HG03135 (cell line): ENCODE data around the gene TAAR9.
A peak's percentile ranks its signal among the peaks of the same experiment; 100 is the strongest.
"Not testable (repeated sequence)": the region's sequence is repeated elsewhere in the genome, so short reads cannot be mapped to it uniquely, and the experiment has no call there.

Experiments used
- ATAC-seq: cut with Tn5 transposase; IDR thresholded peaks from one replicate; pipeline ENCODE4 v1.9.1; 2021; ENCODE audit warnings: mild to moderate bottlenecking, moderate library complexity; ENCODE audit not compliant: unreplicated experiment

Gene TAAR9

DNA sequence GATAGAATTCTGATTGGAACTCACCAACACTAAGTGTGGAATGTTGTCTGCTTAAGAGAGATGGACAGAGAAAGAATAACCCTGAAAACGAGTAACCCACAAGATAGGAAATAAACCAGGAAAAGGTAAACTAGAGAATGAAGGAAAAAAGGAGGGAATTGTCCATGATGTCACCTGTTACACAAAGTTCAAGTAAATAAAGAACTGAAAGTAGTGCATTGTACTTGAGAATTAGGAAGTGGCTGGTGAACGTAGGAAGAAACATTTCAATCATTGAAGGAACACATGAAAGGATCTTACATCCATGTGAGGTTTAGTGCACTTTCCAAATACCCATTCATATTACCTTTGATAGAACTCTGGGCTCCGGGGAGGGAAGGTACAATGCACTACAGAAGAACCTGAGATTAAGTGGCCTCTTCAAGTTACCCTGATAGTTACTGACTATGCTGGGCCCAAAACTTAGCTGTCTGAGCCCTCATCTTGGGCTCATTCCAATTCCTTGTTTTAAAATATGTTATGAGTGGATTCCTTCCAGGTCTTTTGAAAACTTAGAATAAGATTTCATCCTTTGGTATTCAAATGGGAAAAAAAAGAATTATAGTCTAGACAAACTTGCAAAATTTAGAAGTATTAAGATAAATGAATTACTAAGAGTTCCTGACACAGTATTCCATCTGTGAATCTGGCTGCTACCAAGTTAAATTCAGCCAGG, 24.1 kb upstream of the TAAR9 start:
- ATAC-seq = no peak

DNA sequence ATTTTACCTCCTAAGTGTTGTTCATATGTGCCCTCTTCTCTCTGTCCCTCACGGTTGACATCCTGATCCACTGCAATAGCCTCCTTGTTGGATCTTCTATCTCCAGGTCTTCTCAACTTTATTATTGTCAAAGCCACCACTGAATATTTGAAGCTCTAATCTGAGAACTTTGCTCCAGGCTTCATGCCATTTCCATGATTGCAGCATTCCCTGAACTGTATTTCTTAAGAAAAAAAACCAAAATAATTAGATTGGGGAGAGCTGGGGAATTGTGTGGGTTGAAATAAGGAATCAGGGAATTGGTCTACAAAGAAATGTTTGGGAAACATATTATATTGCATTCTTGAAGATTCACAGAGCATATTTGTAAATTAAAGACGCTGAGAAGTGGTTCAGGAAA, 22.7 kb upstream of the TAAR9 start:
- no peak for ATAC-seq

DNA sequence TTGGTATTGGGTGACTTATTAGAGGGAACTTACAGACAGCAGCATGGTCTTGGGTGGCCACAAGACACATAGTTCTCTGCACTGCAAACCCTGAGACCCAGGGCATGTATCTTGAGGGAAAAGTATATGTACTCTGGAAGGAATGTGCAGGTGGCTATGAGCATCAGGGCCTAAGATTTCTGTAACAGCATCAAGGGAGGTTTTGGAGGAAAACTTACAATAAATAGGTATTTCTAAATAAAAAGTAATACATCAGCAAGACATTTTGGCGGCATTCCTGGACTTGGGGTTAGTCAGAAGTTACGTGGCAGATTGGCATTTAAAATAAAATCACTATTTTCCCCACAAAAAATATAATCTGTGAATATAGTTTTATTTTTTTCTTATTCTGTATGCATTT, 17.1 kb upstream of the TAAR9 start:
- no peak for ATAC-seq

DNA sequence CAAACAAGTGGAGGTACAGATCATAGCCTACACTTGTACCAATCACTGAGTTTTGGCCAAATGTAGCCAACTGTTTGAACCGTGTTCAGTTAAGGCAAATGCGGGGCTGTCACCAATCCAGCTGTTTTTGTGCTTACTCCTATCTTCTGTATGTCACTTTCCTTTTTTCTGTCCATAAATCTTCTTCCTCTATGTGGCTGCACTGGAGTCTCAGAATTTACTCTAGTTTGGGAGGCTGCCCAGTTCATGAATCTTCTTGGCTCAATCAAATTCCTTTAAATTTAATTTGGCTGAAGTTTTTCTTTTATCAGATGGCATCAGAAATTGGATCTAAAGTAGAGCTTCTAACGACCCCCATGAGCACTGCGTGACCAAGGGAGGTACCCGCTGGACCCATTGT, 13.4 kb upstream of the TAAR9 start:
- no peak for ATAC-seq

DNA sequence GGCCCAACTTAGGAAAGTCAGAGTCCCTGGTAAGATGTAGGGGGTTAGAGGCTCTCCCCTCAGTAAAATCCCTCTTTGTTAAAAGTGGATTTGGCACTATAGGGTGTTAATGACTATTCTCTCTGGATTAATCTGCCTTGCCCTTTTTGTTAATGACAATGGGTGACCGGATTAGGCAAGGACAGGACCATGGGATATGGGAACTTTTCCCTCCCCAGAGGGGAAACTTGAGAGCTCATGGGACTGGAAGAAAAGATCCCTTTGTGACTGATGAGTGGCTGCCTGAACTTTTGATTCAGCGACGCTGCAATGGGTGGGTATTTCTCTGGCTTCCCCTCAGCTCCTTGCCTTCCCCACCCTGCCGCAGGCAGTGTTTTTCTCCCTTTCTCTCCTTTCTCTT, 12.2 kb upstream of the TAAR9 start:
- no peak for ATAC-seq

DNA sequence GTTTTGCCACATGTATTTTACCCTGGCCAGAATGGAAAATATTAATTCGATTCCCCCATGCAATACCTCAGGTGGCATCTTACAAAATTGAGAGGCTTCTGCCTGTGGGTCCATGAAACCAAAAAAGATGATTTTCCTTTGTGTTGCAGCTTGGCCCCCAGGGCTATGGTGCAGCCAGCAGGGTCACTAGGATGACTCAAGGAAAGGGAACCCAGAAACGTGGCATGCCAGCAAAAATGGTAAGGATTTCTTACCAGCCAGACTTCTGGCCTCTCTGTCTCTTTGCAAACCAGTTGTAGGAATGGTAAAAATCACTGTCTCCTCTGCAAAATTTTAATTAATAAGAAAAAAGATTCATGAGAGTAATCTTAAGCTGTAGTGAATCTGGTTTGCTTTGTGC, 11.6 kb upstream of the TAAR9 start:
- no peak for ATAC-seq

DNA sequence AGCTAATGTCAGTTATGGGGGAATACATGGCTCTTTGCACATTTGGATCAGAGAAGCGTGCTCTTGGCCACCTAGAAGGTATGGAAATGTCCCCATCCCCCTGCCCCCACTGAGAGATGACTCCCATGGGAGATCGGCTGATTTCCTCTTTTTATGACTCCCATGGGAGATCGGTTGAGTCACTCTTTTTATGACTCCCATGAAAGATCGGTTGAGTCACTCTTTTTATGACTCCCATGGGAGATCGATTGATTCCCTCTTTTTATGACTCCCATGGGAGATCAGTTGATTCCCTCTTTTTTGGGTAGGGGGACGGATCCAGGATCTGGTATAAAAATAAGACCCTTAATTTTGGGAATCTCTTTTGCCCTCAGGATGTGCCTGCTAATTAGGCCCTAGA, 10.3 kb upstream of the TAAR9 start:
- ATAC-seq = no peak

DNA sequence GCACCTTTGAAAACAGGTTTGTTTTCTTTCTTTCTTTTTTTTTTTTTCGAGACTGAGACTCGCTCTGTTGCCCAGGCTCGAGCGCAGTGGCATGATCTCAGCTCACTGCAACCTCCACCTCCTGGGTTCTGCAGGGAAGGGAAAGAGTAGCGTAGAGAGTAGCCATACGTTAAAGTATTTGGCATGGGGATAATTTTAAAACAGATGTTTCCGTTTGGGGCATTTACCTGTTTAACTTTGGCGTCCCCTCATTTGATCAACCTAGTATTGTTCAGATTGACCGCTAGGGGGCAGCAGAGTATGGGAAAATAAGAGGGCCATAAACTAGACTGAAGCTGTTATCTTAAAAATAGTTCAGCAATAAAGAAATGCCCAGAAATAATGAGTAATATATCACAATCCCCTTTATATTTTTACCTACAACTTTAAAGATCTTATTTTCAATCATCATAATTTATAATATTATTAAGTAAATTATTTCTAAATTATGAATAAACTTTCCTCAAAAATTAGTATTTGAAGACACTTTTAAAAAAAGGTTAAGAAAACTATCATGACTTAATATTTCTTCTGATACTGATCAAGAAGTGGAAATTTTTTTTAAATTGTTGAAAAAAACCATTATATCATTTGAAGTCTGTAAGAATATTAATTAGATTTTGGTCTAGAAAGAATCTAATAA, 7.6 kb upstream of the TAAR9 start:
- ATAC-seq = peak; percentile 91

DNA sequence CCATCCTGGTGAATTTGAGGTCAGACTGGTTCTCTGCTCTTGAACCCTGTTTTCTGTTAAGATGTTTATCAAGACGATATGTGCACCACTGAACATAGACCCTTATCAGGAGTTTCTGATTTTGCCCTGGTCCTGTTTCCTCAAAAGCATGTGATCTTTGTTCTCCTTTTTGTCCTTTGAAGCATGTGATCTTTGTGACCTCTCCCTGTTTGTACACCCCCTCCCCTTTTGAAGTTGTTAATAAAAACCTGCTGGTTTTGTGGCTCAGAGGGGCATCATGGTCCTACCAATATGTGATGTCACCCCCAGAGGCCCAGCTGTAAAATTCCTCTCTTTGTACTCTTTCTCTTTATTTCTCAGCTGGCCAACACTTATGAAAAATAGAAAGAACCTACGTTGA, 3.5 kb upstream of the TAAR9 start:
- ATAC-seq = not testable (repeated sequence)

DNA sequence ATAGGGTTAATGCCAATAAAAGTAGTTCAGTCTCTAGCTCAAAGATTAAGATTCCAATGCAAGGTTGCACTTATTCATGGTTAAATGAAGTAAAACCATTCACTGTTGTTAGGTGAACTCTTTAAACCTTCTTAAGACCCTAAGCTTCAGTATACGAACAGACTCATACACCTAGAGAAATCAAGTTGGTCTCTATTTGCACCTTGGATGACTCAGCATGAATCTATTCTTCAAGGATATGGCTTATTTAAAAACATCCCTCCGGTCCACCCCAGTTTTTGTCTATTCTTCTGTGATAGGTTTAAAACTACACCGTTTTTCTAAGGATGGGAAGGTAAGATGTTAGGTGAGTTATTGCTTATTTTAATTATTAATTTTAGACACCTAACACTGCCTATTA, 932 bp upstream of the TAAR9 start:
- no peak for ATAC-seq

DNA sequence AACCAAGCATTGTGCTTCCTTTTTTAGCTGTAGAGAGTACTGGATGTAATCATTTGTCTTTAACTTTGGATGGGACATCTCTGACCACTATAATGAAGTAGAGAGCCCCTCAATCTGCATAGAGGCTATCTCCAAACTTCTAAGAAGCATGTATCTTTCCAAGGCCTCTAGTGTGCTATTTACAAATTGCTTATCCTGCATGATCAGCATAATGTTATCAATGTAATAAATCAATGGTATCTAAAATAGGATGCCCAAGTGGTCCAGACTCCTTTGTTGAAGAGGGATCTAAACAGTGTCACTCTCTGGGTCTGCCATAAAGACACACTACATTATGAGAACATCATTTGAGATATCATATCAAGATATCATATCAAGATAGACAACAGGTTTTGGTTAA, 6.7 kb downstream of the TAAR9 start:
- no peak for ATAC-seq

DNA sequence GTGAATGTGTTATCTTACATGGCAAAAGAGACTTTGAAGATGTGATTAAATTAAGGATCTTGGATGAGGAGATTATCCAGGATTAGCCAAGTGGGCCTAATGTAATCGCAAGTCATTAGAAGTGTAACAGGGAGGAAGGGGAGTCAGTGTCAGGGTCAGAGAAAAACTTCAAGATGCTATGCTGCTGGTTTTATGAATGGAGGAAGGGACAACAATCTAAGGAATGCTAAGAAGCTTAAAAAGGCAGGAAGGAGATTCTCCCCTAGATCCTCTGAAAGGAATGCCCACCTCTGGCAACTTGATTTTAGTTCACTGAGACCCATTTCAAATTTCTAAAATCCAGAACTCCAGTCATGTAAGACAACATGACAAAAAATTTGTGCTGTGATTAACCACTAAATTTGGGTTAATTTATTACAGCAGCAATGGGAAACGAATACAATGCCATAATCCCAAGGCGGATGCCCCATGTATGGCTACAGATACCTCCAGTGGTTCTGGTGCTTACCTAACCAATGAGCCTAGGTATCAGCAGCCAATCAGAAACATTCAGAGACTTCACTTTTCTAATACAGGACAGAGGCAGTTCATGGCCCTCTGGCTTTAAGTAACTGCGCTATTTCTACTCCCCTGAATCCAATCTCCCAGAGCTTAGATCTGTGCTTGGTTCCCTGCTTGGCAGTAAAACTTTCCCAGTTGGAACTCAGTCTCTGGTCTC, 10.8 kb downstream of the TAAR9 start:
- ATAC-seq = no peak

DNA sequence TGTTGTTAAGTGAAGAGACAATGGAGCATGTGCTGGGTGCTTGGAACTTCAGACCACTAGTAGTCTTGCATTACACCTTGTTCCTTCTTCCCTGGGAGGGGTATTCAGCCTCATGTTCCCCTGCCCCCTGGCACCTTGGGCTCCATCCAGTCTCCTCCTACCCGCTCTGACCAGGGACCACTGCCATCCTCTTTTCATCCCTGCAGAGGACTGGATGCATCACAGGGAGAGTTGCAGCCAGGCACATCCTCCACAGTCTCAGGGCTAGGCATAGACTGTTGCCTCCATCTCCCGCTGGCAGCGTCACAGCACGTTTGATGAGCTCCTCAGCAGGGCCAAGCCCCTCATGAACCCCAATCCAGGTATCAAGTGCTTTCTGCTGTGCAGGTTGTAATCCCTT, 13.1 kb downstream of the TAAR9 start:
- no peak for ATAC-seq

DNA sequence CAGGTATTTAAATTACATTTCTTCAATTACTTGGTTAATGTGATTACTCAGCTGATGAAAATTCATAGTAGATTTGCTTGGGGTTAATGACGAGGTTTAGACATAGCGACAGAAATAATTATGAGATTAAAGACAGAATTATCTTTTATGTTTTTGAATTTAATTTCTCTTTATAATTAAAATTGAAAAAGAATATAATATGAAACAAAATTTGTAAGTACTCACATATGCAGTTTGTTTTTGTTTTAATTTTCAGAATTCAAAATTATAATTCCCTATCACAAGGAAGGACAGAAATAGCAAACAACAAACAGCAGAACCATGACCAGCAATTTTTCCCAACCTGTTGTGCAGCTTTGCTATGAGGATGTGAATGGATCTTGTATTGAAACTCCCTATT, 14.3 kb downstream of the TAAR9 start, which contains the start of gene TAAR8:
Gene TAAR8, plus strand, starts transcription at position 301 of the 400 bp plus-strand sequence. Its CDS starts 21 bp downstream, at position 322.
- ATAC-seq = no peak

DNA sequence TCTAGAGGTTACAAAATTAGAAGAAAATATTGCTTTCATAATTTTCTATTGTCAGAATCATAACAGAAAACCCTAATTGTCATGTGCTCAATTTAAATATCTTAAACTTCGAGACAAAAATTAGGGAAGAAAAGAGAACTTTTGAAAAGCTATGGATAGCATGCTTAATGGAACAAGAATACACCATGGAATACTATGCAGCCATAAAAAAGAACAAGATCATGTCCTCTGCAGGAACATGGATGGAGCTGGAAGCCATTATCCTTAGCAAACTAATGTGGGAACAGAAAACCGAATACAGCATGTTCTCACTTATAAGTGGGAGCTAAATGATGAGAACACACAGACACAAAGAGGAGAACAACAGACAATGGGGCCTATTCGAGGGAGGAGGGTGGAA, 22.0 kb downstream of the TAAR9 start:
- ATAC-seq = not testable (repeated sequence)

DNA sequence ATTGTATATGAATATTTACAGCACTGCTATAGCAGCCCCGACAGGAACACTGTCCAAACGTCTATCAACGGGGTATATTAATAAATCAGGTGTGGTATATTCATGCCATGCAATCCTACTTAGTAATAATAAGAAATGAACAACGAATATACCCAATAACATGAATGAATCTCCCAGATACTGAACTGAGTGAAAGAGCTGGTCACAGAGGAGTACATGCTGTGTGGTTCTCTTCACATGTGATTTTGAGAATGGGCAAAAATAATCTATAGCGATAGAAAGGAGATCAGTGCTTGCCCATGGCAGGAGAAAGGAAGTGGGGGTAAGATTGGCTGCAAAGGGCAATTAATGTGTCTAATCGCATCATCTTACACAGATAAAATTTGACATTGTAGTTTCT, 28.3 kb downstream of the TAAR9 start:
- no peak for ATAC-seq

DNA sequence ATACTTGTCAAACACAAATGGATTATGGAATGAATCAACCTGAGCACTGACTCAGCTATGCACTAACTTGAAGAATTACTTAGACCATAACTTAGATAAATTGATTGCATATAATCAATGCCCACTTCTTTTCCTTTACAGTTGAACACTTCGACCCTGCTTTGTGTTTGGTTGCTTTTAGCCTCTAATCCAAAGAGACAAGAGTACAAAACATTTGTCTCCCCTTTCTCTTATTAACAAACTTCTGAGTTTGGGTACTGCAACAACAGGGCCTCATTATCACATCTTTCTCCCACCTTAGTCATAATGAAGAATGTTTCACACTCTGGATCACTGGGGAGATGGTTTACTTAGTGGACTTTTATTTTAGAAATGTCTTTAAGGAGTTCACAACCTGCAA, 29.5 kb downstream of the TAAR9 start:
- no peak for ATAC-seq

DNA sequence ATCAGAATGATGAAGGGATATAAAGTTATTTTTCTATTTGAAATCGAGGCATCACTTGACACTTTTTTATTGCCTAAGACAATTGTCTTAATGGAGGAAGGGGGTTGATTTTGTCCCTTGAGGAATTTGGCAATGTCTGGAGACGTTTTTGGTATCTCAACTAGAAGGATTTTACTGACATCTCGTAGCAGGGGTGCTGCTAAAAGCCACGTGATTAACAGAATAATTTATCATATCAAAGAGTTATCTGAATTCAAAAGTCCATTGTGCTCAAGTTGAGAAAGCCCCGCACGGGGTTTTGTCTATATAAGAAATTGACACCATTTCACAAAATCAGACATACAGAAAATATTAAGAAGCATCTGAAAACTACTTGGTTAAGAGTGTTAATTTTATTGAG, 30.5 kb downstream of the TAAR9 start:
- no peak for ATAC-seq

DNA sequence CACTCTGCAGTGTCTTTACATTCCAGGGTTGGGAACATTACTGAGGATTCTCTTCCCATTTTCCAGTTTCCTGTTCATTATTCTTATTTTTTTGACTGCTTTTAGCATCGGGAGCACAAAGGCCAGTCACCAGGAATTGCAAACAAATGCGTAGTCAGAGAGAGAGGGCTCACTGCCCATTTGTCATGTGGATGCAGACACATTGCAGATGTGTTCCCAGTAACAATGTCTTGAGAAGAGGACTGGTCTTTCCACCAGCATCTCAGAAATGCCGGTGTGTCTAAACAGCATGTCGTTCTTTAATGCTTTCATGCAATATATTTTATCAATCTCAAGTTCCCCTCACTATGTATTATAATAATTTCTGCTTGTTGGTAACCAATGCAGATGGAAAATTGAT, 31.1 kb downstream of the TAAR9 start:
- no peak for ATAC-seq

DNA sequence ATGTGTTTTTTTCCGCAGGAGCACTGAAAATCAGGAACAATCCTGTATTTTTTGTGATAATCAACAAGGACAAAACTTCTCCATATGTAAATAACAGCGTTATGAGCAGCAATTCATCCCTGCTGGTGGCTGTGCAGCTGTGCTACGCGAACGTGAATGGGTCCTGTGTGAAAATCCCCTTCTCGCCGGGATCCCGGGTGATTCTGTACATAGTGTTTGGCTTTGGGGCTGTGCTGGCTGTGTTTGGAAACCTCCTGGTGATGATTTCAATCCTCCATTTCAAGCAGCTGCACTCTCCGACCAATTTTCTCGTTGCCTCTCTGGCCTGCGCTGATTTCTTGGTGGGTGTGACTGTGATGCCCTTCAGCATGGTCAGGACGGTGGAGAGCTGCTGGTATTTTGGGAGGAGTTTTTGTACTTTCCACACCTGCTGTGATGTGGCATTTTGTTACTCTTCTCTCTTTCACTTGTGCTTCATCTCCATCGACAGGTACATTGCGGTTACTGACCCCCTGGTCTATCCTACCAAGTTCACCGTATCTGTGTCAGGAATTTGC, 32.2 kb downstream of the TAAR9 start, which contains the start of gene TAAR6:
Gene TAAR6, plus strand, starts transcription at position 102 of the 557 bp plus-strand sequence. Its CDS starts 0 bp downstream, at position 102.
- ATAC-seq = no peak

DNA sequence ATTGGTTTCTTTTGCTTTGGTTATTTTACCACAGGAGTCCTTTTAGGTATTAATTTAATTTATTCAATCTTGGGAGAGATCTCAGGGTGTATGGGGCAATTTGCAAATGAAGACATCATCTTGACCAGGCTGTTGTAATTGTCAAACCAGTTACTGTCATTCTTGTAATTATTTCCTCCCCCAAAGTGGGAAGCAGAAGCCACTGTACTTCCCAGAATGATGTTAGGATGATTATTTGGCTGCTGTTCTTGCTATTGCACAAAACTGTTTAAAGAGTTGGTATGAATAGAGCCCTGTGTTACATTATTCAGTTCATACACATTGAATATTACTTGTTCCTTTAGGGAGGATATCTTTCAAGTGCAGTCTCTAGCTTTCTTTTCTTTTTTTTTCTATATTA, 33.7 kb downstream of the TAAR9 start:
- no peak for ATAC-seq

DNA sequence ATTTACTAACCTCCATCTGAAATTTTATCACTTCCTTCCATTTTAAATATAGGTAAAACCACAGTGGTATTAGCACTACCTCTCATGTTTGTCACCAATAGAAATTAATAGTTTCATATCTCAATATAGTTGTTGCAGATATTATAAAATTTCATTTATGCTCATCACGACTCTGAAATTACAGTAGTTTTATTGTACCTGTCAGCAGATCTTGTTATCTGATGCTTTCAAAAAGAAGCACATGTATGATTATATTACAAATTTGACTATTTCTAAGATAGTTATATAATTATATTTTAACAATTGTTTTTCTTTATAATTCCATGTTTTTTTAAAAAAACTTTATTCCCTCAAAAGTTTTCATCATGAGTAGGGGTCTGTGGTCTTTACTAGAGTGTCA, 46.6 kb downstream of the TAAR9 start:
- ATAC-seq = no peak
